Measurements from ENCODE around the gene PTPRG.

- TF ChIP-seq POLR2A (IDR thresholded peaks at IDR 0.05) (no peak), CTCF (IDR thresholded peaks at IDR 0.05) (no peak)
Measured at GRCh38 chr3:61937477-61937876, 376.1 kb downstream of the PTPRG start.

Measured in body of pancreas (tissue), 4 donors.